ENCODE data around the gene NDUFA9.

NDUFA9 gene

DNA sequence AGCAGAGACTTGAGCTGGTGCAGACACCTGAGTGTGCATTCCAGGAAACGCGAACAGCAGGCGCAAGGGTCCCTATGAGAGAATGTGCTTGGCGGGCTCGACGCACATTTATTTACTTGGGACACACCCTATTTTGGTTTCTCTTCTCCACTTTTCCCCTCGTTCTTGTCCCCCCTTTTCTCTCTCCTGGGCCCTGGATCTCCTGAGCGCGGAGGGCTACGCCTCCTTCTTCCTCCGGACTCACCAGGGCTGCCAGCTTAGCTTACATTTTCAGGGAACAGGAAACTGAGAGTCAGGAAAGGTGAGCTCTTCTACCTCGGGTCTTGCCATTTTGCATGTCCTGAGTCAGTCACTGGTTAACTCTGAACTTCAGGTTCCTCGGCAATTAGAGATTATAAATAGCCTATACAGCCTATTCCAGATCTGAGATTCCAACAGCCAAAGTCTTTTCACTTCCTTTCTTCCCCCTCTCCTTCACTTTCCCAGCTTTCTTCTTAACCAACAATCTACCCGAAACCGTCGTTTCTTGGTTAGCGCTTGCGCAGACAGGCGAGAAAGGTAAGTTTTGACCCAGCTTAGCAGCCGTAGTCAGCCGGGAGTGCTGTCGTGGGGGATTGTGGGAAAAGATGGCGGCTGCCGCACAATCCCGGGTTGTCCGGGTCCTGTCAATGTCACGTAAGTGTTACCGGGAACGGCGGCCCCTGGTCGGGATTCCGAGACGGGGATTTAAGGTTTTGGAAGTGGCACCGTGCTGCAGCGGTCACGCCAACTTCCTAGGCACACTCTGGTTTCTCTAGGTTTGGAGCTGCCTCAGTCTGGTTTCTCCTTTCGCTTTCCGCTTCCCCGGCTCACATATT, at the start of gene NDUFA9, which contains the start of gene AKAP3:
TSS of gene NDUFA9 (plus strand) at position 614 of the 857 bp plus-strand sequence. CDS start at position 627, 13 bp downstream.
TSS of gene AKAP3 (minus strand) at position 551 of the 857 bp plus-strand sequence. CDS start 10,855 bp downstream, outside the sequence.
- DNase-seq: peak; percentile 44

DNA sequence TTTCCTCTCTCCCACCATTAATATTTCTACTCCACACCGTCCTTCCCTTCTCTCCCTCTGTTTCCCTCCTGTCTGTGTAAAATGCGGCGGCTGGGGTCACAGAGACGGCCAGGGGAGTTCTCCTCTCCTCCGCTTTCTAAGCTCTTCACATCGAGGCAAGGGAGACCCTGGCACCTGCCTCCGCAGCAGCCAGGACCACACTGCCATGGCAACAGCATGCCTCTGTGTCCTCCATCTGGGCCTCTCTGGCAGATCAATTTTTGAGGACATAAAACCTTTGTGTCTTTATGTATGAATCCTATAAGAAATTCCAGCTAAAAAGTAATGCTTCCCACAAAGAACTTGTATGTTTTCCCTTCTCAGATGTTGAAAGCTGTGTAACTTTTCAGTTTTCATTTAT, 45.5 kb upstream of the NDUFA9 start:
- no peak for DNase-seq

DNA sequence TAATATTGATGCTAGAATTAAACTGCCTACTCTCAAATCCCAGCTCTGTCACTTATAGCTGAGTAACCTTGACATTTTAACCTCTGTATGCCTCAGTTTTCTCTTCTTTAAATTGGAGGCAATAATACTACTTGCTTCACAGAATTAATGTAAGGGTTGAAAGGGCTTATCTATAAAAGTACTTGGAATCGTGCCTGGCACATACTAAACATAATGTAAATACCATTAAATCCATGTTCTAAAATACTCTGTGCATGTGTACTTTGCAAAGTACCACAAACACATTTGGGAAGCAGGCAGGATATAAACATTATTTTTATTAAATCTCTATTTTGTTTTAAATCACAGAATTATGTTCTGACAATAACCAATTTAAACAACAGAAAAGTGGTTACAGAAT, 45.0 kb upstream of the NDUFA9 start:
- DNase-seq: no peak

DNA sequence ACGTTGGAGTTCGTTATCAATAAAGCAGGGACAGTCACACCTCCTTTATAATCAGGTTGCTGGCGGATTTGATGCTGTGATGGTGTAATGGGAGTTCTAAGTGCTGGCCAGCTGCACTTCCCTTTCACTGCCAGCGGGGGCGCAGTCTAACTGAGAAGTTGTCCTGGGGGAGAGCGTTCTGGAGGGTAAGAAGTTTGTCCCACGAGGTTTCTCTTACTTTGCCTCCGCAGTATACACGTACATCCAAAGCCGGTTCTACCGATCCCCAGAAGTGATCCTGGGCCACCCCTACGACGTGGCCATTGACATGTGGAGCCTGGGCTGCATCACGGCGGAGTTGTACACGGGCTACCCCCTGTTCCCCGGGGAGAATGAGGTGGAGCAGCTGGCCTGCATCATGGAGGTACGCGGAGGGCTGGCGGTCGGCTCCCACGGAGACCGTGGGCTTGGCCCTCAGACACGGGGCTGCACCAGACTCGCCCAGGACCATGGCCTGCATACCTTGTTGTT, 44.2 kb upstream of the NDUFA9 start:
- DNase-seq: peak; percentile 63

DNA sequence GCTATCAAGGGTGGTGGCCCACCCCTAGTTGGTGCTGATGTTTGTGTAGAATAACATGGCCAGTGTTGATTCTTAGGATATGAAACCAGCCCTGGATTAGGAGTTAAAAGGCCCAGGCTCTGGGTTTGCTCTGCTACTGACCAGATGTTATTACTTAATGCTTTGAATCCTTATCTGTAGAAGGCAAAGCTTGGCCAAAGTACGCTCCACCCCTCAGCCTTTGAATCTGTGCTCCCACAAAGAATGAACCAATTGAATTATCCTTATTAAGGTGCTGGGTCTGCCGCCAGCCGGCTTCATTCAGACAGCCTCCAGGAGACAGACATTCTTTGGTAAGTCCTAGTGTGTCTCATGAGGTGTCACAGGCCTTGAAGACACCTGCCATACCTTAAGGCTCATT, 41.9 kb upstream of the NDUFA9 start:
- no peak for DNase-seq

DNA sequence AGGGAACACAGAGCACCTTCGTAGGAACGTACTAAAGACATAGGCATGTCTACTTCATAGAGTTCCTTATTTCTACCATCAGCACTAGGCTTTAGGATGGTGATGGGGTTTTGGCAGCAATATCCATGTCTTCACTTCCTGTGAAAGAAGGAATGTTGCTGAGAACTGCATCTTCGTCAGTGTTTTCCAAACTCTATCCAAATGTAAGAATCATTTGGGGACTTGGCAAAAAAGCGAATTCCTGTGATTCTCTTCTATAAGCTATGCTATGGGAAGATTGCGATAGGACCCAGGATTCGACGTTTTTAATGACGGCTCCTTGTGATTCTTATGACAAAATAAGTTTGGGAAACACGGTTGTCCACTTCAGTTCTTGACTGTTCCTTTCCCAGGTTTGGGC, 39.8 kb upstream of the NDUFA9 start:
- DNase-seq: no peak

DNA sequence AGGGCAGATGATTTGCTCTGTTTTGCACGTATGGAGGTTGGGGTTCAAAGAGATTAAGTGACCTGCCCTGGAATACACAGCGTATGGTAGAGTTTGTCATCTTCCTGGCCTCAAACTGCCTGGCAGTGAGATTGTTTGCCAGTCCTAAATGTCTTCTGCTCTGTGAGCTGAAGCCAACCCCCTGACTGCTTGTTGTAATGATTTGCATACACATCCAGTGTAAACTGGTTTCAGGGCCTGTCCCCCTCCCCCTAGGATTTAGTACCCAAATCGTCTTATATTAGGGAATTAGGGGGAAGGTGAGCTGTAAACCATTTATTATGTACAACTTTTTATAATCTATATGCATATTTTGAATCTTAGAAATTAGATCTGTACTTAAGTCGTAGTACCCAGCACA, 38.4 kb upstream of the NDUFA9 start:
- no peak for DNase-seq

DNA sequence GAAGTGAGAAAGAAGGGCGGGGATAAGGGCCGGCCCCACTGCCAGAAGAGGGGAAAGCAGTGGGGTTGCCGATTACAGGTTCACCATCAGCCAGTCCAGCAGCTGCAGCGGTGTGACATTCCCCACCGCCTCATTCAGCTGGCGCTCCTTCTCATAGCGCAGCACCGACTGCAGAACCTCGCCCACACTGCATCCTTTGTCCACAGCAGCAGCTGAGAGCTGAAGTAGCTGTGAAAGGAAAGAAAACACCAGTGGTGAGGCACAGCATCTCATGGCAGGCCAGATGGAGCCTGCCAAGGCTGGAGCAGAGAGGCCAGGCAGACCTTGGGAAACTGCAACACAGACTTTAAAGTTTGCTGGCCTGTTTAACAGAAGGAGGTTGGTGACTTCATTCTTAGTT, 33.2 kb upstream of the NDUFA9 start:
- no peak for DNase-seq

DNA sequence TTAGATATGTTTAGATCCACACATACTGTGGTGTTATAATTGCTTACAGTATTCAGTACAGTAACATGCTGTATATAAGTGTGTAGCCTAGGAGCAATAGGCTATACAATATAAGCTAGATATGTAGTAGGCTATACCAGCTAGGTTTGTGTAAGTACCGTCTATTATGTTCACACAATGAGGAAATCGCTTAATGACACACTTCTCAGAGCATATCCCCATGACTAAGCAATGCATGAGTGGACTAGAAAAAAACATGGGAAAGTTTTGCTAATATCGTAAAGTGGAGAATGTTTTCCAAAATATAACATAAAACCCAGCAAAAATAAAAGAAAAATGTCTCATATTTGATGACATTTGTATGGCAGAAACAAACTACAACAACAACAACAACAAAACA, 27.4 kb upstream of the NDUFA9 start:
- DNase-seq: no peak

DNA sequence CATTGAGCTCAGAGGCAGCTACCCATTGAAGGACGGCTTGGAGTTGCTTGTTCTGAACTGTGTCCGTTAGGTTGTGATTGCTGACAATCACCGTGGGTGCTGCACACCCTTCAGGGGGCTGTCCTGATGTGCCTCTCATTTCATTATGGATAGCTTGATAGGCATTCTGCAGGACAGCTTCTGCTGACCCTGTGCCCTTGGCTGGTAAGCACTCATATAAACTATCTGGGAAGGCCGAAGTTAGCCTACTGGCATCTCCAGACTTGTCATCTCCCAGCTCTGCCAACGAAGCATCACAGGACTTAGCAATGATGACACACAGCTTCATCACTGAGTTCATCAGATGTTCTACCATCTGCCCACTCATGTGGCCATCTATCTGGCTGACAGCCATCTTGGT, 22.4 kb upstream of the NDUFA9 start:
- DNase-seq: no peak

DNA sequence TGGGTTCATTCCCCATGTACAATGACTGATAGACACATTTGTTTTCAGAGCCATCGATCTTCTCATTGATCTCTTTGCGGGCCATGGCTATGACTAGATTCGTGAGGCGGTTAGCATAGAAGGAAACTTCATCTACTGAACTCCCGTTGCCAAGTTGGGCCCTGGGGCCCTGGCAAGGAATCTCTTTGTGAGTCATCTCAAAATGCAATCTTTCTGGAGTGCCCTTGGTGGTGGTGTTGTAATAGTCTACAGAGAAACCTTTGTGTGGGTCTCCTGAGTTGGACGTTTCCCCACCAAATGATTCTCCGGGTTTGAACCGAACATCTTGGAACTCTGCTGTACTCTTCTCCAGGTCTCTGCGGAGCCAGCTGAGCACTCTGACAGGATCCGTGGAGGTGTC, 20.5 kb upstream of the NDUFA9 start:
- DNase-seq: no peak

DNA sequence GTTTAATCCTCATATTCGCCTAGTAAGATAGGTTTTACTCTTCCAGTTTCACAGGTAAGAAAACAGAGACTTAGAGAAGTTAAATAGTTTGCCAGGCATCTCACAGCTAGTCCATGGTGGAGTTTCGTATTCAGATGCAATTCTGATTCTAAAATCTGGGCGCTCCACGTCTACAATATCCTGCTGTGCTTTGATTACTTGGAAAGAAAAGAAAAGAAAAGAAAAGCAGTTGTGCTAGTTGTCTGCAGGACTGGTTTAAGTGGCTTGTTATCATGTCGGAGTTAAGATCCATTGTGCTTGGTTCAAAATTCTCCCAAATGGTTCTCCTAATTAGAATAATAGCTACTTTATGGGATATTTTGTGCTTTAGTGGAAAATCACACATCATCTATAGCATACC, 18.7 kb upstream of the NDUFA9 start:
- DNase-seq: no peak

DNA sequence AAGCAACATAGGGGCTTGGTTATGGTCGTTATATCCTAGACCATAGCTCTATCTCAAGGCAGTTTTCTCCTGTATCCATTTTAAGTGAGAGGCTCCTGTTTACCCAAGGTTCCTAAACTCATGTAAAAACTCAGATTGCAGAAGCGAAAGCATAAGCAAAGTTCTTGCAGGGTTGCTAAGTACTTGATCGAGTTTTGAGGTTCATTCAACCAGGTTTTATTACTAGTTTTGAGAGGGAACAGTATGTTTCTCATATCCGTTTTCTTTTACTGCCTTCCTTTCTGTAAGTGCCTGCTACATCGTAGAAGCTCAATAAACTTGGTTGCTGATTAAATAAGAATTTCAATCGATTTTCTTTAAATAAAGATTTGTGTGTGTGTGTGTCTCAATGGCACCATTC, 5.2 kb upstream of the NDUFA9 start:
- DNase-seq: no peak

DNA sequence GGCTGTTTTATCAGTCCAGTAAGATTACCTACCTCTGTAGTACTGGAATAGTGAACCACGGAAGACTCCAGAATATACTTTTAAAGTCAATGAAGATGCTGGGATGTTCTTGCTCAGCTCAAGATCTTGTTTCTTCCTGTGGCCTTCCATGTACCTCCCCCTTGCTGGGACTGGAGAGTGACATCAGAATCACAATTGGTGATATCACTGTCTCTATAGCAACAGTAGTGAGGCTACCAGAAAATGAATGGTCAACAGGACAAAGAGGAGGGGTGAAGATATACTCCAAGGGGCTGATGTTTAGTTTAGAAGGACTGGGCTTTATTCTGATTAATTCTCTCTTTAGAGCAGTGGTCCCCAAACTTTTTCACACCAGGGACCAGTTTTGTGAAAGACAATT, 3.9 kb upstream of the NDUFA9 start:
- DNase-seq: no peak

DNA sequence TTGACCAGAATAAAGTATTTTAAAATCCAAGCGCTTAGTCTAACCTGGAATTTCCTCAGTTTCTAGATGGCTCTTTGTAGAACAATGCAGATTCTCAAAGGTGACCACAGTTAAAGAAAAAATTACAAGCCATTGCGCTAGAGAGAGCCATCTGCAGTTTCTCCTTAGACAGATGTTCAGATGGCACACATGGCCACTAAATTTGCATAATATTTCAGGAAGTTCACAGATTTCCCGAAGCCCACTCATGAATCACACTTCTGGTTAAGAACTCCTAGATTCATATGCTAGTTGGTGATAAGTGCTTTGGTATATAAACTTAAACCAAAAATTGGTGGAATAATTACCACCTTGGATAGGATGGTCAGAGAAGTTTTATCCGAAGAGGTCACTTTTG, 812 bp upstream of the NDUFA9 start:
- DNase-seq: no peak

DNA sequence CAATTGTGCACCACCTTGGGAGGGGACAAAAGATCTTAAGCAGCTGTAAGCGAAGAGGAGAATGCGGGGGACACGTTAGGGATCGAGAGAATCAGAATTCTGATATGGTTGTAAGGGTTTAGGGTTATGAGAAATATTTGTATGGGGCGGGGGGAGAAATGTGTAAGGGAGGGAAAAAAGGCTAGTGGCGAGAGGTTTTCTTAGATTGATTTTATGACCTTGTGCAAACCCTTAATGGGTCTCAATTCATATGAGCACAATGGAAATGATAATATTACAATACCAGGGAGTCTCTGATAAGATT, 396 bp downstream of the NDUFA9 start:
- no peak for DNase-seq

DNA sequence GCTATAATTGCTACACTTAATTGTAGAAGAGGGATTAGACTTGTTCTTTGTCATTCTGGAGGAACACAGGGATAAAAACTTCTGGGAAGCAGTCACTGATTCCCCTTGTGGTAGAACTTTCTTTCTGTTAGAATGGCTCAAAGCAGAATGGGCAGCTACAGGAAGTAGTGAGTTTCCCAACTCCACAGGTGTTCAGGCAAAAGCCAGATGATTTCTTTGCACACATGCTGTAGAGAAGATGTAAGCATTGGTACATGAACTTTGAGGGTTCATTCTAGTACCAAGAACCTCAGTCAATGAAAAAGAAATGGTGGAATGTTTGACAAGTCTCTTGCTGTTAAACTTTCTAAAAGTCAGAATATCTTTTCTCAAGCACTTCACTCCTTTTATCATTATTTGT, 4.3 kb downstream of the NDUFA9 start:
- peak; percentile 17 for DNase-seq

DNA sequence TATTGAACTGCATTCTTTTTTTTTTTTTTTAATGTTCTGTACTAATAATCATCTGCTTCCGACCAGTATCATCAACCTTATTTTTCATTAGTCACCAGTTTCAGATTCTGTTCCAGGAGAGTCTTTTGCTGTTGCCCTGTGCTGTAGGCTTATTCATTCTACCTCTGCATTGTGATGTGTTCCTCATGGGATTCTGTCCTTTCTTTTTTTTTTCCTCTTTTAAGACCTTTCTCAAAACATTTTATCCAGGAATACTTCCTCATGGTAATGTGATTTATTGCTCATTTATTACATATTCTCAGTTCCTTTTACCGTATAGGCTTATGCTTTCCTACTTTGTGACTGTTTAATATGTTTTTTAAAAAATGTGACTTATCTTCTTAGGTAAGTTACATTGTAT, 4.8 kb downstream of the NDUFA9 start:
- DNase-seq: no peak

DNA sequence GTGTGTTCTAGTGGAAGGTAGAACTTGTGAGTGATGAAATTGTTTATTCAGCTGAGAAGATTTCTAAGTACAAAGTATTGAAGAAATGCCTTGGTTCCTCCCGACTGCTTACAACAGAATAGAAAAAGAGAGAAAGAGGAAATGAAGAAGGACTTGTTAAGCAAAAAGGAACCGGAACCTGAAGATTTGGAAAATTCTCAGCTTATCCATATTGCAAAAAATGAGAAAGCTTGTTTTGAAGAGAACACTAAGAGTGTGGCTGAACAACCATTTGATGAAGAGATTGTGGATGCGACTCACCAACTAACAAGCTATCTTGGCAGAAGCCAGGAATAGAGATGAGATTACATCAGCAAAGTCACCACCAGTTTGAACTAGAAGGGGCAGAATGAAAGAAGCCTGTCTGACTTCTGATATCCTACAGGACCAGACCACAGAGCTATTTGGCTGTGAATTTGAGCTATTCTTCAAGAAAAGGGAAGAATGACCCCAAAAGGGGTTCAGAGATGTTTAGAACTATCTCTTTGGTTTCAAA, 15.1 kb downstream of the NDUFA9 start:
- peak; percentile 2 for DNase-seq

DNA sequence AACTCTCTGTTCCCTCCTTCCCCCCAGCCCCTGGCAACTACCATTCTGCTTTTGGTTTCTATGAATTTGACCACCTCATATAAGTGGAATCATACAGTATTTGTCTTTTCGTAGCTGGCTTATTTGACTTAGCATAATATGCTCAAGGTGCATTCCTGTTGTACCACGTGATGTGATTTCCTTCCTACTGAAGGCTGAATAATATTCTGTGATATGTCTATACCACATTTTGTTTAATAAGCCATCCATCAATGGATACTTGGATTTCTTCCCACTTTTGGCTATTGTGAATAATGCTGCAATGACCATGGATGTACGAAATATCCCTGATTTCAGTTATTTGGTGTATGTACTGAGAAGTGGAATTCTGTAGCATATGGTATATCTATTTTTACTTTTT, 16.3 kb downstream of the NDUFA9 start:
- DNase-seq: no peak

DNA sequence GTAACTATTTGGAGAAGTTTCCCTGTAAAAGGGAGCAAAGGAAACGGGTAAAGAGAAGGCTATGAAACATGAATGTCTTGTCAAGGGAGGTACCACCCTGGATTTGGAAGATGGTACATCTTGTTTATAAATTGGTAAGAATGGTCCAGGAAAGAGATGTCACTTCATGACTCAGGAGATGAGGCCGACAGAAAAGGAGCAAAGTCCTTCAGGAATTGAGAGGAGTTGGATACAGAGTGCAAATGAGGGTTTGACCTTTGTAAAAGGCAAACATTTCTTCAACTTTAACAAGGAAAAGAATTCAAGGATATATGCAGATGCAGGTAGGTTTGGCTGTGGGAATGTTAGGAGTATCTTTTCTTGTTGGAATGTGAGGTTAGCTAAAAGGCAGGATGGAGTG, 30.8 kb downstream of the NDUFA9 start:
- no peak for DNase-seq

DNA sequence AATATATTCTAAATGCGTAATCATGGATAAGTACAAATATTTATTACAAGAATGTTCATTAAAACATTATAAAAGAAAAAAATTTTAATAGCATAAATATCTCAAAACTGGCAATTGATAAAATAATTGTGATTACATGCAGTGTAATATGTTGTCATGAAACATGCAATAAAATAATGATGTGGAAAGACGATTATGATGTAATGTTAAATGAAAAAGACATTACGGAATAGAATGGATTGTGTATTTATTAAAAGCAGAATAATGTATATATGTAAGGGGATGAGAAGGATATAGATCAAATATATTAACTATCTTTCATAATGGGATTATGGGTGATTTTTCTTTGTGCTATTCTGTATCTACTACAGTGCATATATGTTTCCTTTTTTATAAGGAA, 32.8 kb downstream of the NDUFA9 start:
- no peak for DNase-seq

DNA sequence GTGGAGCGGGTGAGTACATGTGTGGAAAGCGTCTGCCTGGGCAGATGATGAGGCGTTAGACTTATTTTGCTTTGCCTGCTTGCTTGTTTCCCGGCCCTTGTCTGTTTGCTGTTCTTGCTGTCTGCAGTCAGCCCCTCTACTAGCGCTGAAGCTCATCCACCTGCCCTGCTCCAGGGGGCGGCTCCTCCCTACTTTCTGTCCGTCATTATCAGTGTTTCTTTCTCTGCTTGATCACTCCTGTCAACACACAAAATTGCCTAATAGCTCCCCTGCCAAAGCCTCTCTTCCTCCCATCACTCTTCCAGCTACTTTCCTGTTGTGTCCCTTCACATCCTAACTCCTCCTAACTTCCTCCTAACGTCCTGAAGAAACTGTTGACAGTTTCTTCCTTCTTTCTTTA, 36.4 kb downstream of the NDUFA9 start:
- no peak for DNase-seq

DNA sequence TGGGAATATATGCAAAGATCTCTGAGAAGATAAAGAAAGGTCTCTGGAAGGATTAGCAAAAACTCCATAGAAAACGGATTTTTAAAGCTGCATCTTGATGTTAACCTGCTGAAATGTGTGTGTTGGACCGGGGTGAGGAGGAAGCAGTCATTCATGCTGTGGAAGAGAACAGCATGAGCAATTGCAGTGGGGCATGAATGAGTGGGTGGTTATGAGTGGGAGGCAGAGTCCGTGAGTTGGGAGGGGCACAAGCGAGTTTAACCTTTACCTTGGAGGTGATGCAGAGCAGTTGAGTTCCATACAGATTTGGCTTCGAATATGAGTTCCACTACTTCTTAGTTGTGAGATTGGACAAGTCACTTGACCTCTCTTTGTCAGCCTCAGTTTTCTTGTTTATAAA, 41.8 kb downstream of the NDUFA9 start:
- DNase-seq: no peak
